ENCODE measurements around the gene CEP295NL.
"Not testable (repeated sequence)": the region's sequence is repeated elsewhere in the genome, so short reads cannot be mapped to it uniquely, and the experiment has no call there.

The CEP295NL gene

DNA sequence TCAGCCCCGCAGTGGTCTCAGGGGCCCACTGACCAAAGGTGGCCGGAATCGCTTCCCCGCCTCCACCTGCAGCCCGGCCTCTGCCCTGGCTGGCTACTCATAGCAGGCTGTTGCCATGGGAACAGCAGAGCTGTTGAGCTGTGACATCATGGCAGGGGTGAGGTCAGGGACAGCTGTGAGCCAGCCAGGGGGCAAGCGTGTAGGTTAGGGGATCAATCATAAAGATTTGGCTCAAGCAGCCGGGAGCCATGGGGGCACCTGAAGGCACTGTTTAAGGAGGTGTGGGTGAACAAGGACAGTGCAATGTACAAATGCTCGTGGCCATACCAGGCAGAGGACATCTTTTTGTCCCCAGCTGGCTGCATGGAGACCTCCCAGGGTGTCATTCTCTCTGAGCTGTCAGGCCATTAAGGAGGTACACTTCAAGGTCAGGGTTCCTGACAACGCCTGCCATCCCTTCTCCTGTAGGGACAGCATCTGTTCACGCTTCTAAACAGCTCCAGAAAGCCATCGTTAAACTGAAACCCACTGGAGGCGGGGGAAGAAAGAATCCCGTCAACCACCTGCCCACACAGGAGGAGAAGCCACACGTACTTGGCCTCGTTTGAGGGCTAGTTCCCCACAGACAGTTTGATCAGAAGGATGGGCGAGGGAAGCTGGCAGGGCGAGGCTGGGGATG lies at the start of gene CEP295NL:
Gene CEP295NL, minus strand, starts transcription at position 101 of the 679 bp plus-strand sequence. CDS start 1,373 bp downstream, outside the sequence.
- peak; percentile 34 for DNase-seq

DNA sequence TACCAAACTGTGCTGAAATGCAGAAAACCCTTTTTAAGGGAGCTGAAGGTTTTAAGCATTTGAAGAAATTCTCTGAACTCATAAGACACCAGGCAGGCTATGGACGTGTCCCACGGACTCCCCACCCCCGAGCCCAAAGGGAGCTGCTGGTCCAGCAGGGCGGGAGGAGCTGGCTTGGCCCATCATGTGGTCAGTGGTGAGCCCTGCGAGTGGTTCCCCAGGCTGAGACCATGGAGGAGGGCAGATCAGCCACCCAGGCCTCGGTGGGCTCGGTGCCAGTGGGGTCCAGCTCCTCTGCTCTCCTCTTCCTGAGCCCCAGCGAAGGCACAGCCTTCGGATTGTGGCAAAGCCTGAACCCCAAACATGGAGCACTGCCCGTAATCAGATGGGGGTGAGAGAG lies 49.7 kb upstream of the CEP295NL start:
- no peak for DNase-seq

- DNase-seq, result no peak
These were observed 49.1 kb upstream of the CEP295NL start for GRCh38 chr17:78951967-78952551.

DNA sequence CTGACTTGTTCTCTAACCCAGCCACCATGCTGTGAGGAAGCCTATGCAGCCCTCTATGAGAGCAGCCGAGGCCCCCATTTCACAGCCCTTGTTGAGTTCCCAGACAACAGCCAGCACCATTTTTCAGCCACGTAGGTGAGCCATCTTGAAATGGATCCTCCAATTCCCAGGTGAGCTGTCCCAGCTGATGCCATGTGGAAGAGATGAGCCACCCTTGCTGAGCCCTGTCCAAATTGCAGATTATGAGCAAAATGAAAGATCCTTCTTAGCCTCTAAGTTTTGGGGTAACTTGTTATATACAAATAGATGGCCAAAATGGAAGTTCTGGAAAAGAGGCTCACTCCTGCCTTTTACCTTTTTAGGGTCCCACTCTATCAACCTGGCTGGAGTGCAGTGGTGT lies 47.9 kb upstream of the CEP295NL start:
- no peak for DNase-seq

DNA sequence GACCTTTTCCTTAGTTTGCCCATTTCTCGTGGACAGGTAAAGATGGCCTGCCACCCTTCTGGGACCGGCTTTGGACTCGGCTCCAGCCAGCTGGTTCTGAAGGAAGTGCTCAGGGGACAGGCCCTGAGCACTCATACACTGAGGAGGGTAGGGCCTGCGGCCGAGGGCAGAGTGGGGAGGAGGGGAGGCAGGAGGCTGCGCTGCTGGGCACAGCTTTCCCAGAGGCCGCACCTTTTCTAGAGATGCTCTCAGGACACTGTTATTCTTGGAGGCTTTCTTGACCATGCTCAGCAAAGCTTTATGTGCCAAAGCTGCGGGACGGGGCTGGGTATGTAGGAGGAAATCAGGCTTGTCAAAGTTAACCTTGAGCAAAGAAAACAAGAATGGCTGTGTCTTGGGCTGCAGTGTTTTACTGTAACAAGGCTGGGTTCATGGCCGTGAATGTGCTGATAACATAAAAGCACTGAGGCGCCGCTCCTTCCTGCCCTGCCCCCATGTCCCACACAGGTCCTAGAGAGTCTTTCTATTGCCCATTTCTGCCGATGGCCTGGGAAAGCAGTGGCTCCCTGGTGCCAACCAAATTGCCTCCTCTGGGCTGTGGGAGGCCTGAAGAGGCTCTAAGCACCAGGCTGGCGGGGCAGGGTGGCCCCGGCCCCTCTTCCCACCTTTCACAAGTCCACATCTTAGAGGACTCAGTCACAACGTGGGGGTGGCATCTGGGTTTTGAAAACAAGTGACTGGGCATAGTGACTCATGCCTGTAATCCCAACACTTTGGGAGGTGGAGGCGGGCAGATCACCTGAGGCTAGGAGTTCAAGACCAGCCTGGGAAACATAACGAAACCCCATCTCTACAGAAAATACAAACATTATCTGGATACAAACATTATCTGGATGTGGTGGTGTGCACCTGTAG lies 44.5 kb upstream of the CEP295NL start:
- no peak for DNase-seq

GRCh38 chr17:78946631-78947030 lies 43.6 kb upstream of the CEP295NL start:
- no peak for DNase-seq

DNA sequence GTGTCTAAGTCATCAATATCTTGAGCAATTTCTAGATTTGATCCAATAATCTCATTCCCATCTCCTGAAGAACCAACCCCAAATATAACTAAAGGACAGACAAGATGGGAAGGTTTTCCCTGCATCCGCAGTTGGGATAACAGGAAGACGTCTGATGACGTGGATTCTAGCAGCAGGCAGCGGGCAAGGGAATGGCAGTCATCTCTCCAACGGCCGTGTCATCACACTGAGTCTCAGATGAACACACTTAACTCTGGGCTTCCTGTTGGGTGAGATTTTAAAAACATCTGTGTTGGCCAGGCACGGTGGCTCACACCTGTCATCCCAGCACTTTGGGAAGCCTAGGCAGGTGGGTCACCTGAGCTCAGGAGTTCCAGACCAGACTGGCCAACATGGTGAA lies 43.1 kb upstream of the CEP295NL start:
- DNase-seq, result no peak

GRCh38 chr17:78945455-78945854 lies 42.5 kb upstream of the CEP295NL start:
- not testable (repeated sequence) for DNase-seq

- DNase-seq, result no peak
These were observed 42.0 kb upstream of the CEP295NL start for GRCh38 chr17:78944956-78945355.

GRCh38 chr17:78944026-78944425 lies 41.0 kb upstream of the CEP295NL start:
- no peak for DNase-seq

GRCh38 chr17:78940708-78941107 lies 37.7 kb upstream of the CEP295NL start:
- no peak for DNase-seq

GRCh38 chr17:78940258-78940657 lies 37.3 kb upstream of the CEP295NL start:
- DNase-seq, result no peak

DNA sequence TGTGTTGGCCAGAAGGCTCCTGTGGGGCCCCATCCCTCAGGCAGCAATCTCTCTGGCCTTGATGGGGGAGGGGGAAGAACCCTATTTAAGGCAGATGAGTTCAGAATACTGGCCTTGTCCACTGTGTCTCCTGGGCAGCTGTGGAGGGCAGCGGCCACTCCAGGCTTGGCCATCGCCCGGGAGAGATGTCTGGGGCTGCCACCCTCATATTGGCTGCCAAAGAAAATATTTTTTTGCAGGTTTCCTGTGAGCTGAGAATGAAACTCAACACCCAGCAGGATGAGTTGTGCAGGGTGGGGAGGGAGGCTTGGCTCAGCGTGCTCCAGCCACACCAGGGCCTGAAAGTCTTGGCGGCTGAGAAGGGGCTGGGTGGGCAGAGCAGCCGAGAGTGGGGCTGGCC lies 36.6 kb upstream of the CEP295NL start:
- DNase-seq, result no peak

DNA sequence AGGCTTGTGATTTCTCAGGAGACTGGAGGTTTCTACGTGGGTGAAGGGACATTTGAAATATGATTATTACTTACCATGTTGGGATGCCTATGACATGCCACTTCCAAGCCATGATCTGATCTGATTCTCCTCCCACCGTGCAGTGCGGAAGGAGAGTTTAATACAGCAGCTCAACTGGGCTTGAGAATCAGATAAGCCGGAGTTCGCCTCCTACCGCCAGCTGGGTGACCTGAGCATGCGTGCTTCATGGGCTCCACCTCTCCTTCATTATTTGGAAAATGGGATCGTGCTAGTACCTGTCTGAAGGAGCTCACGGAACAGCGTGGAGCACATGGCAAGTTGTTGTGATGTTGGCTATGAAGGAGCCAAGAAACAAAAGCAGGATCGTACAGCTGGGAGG lies 34.6 kb upstream of the CEP295NL start:
- DNase-seq, result no peak

- no peak for DNase-seq
These were observed 32.7 kb upstream of the CEP295NL start for GRCh38 chr17:78935419-78936323.

- DNase-seq, result no peak
These were observed 31.8 kb upstream of the CEP295NL start for GRCh38 chr17:78934681-78935418.

DNA sequence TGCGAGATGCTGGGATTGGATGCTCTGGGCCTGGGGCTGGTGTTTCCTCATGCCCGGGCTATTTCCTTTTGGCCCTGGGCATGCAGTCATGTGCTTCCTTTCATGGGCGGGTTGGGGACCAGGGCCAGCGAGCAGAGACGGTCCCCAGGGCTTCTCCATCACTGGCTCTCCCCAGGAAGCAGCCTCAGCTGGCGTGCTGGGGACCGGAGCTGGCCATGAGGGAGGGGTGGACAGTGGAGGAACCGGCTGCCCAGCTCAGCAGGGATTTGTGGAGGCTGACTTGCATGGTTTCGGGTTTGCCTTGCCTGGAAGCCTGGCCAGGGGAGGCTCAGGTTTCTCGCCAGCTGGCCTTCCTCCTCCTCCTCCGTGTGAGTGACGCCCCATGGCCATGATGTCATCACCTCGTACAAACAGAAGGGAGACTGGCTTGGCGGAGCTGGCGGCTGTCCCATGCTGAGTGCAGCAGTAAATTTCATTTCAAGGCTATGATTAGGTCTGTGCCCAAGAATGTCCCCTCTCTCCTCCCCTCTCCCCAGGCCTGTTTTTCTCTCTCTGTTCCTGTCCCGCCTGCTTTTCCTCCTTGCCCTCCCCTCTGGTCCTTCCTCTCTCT lies 31.1 kb upstream of the CEP295NL start:
- peak; percentile 8 for DNase-seq

DNA sequence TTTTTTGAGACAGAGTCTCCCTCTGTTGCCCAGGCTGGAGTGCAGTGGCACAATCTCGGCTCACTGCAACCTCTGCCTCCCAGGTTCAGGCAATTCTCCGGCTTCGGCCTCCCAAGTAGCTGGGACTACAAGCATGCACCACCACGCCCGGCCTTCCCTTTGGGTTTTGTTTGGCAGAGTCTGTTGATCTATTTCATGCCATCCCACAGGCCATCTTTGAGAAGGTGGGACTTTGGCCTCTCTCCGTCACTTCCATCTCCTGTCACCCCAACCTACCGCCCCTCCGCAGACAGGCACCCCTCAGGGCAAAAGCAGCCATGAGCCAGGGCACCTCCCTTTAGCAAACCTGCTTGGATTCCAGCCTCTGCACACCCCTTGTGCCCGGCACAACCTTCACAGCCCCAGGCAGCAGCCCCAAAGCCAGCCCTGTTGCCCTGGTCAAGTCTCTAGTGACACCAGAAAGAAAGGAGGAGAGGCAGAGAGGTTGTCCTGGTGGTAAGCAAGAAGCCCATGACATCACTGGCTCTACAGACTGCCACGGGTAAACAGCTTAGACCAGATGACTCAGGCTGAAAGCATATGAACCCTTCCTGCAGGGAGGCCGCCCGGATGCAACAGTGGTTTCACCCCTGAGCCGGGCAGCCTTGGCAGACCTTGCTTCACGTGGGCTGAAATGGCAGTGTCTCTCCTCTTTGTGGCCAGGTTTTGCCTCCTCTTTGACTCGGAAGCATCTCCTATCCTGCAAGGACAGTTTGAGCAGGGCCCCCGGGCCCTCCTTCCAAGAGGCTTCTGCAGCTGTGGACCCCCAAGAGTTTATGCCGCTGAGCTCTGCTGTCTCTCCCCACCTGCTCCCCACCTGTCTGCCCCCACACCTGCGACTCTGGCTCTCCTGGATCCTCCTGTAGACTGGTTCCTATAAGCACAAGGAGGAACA lies 30.3 kb upstream of the CEP295NL start:
- DNase-seq, result peak; percentile 82

DNA sequence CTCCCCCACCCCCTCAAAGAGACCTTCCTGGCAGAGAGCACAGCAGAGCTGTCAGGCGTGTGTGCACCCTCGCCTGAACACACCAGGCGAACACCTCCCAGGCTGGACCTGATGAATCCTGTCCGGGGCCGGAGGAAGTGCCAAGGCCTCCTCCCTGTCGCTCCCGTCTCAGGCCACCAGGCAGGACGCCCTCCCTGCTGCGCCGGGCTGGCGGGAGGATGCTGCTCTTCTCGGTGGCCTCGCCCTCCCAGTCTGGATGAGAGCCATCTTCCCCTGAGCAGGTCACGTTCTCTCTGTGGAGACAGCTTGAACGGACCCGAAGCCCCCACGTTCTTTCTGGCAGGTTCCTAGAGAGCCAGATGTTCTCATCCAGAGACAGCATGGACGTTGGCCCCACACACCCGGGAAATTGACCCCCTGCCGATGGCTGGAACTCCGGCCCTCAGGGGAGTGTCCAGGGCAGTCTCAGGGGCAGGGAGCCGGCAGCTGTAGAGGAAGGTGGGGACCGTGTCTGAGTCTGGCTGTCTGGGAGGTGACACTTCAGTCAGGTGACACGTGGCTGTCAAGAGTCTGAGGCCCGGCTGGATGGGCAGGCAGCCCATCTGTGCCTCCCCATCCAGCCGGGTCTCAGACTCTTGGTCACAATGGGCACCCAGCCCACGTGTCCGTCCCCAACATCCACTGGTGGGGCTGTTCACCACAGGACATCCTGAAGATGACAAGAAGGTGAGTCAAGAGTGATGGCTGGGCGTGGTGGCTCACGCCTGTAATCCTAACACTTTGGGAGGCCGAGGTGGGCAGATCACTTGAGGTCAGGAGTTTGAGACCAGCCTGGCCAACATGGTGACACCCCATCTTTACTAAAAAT lies 27.1 kb upstream of the CEP295NL start:
- DNase-seq, result no peak
